Measurements from ENCODE around the gene SOX12.
"Not testable (repeated sequence)": the region's sequence is repeated elsewhere in the genome, so short reads cannot be mapped to it uniquely, and the experiment has no call there.

SOX12 gene

DNA sequence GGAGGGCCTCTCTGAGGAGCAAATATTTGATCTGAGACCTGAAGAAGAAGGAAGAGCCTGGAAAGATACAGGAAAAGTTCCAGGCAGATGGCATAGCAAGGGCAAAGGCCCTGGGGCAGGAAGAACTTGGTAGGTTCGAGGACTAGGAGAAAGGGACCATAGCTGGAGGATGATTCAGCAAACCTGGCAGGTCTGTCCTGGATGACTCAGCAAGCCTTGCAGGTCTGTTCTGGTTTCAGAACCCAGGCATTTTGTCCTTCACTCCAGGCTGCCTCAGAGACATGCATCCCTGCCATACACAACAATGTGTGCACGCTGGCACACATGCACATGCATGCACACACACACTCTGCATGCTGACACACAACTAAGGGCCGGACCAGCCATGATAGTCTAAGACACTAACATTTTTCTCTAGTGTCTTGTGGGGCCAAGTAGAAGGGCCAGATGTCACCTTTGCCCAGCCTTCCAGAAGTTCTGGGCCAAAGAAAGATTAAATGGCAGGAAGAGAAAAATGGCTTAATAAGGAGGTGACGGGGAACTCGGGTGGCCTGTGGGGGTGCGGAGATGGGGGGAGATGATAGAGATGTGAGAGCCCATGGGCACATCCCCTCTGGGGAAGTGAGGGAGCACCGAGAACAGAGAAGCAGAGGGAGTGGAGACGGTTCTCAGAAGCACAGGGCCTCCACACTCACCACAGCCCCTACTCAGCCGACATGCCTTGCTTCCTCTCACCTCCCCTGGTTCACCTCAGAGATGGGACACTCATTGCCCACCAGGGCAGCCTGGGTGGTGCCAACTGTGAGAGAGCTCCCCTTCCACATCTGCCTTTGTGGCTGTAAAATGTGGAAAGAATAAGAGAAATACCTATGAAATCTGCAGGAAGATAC is 39.8 kb downstream of the SOX12 start:
- DNase-seq, result no peak

- no peak for DNase-seq
Observed at GRCh38 chr20:366041-366718, 40.8 kb downstream of the SOX12 start.

DNA sequence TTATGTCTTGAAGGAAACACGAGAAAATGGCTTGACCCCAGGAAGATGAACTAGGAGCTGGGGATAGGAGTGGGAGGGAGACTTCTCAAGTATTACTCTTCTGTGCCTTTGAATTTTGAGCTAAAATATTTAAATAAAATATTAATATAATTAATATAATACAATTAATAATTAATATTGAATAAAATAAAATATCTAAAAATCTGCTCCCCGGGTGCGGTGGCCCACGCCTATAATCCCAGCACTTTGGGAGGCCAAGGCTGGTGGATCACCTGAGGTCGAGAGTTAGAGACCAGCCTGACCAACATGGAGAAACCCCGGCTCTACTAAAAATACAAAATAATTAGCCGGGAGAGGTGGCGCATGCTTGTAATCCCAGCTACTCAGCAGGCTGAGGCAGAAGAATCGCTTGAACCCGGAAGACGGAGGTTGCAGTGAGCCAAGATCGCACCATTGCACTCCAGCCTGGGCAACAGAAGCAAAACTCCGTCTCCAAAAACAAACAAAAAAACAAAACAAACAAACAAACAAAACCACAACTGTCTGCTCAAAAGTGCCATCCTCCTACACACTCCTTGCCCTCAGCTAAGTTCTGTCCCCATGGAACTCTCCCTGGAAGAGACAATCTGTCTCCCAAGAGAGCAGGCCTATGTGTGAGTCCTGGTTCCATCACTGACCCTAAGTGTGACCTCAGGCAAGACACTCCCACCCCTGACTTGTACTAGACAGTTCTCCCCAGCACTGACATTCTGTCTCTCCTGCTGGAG is 41.5 kb downstream of the SOX12 start:
- DNase-seq, result no peak

GRCh38 chr20:367486-367887 is 42.1 kb downstream of the SOX12 start:
- DNase-seq, result no peak

GRCh38 chr20:368915-369314 is 43.6 kb downstream of the SOX12 start:
- DNase-seq, result no peak

DNA sequence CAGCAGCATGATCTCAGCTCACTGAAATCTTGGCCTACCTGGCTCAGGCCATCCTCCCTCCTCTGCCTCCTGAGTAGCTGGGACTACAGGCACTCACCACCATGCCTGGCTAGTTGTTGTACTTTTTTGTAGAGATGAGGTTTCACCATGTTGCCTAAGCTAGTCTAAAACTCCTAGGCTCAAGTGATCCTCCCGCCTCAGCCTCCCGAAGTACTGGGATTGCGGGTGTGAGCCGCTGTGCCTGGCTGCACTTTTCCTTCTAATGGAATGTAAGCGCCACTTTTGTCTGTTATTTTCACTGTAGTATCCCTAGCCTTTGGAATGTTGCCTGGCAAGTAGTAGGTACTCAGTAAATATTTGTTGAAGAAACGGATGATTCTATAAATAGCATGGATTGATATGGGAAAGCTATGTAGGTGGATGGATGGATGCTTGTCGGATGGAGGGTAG is 44.8 kb downstream of the SOX12 start:
- no peak for DNase-seq

- no peak for DNase-seq
Observed at GRCh38 chr20:370977-371754, 45.8 kb downstream of the SOX12 start.

GRCh38 chr20:371755-372542 is 46.6 kb downstream of the SOX12 start:
- no peak for DNase-seq

GRCh38 chr20:372543-373082 is 47.3 kb downstream of the SOX12 start:
- DNase-seq, result not testable (repeated sequence)

DNA sequence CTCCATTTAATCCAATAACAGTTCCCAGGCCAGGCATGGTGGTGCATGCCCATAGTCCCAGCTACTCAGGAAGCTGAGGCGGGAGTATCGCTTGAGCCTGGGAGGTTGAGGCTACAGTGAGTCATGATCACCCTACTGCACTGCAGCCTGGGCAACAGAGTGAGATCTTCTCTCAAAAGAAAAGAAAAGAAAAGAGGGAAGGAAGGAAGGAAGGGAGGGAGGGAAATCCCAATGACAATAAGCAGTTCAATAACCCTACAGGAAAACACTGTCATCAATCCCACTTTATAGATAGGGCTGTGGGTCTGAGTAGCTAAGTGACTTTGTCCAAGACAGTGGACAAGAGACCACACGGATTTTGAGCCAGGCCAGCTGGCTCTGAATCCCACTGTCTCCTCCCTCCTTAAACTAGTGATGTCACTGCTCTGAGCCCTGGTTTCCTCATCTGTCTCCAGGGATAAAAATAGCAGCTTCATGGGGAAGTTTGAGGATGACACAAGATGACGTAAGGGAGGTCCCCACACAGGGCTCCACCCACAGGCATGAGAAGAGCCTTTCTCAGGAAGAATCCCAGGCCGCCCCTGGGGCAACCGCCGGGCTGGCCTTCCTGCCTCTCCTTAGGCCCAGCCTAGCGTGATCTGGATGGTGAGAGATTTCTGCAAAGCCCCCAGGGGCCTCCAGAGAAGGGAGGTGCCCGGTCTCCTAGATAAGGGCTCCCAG is 48.0 kb downstream of the SOX12 start:
- peak; percentile 36 for DNase-seq

- DNase-seq, result no peak
Observed at GRCh38 chr20:375265-375889, 50.0 kb downstream of the SOX12 start.

DNA sequence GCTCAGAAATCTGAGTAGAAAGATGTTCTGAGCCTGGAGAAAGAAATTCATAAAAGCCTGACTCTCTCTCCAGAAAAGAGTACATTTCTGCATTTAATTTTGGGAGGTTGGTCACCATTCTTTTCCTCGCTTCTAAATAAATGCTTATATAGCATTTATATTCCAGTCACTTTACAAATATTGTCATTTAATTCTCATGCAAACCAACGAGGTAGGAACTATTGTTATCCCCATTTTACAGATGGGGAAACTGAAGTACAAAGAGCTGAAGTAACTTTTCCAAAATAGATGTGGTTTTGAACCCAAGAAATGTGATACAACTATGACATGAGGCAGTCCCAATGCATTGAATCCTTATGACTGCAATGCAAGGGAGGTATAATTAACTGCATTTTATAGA is 50.7 kb downstream of the SOX12 start:
- no peak for DNase-seq

DNA sequence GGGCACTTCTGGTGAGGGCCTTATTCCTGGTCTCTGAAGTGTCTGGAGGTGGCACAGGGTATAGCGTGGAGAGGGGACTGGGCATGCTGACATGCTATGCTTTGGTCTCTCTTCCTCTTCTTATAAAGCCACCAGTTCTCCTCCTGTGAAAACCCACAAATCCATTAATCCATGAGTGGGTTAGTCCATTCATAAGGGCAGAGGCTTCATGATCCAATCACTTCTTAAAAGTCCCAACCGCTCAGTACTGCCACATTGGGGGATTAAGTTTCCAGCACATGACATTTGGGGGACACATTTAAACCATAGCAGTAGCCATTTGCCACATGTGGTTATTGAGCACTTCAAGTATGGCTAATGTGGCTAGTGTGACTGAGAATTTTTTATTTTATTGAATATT is 51.4 kb downstream of the SOX12 start:
- no peak for DNase-seq

GRCh38 chr20:377578-377977 is 52.2 kb downstream of the SOX12 start:
- DNase-seq, result not testable (repeated sequence)

GRCh38 chr20:378961-379336 is 53.6 kb downstream of the SOX12 start:
- DNase-seq, result no peak

Data from SIG-M5 (cell line).